ENCODE measurements around the gene RAB34.

RAB34 gene

DNA sequence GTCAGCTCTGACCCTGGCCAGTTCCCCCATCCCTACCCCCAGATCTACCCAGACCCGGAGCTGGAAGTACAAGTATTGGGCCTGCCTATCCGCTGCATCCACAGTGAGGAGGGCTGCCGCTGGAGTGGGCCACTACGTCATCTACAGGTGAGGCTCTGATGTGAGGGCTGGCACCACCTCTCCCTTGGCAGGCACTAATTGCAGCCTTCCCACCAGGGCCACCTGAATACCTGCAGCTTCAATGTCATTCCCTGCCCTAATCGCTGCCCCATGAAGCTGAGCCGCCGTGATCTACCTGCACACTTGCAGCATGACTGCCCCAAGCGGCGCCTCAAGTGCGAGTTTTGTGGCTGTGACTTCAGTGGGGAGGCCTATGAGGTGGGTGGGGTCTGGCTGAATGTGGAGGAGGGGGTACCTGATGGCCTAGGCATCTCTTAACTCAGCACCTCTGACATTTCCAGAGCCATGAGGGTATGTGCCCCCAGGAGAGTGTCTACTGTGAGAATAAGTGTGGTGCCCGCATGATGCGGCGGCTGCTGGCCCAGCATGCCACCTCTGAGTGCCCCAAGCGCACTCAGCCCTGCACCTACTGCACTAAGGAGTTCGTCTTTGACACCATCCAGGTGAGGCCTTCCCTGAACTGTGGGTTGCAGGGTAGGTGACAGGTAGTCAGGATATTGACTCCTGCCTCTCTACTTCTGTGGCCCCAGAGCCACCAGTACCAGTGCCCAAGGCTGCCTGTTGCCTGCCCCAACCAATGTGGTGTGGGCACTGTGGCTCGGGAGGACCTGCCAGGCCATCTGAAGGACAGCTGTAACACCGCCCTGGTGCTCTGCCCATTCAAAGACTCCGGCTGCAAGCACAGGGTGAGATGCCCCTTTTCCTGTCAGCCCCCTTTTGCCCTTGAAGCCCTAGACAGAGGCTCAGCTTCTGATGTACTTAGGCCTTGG, 30.4 kb upstream of the RAB34 start:
- intact Hi-C loops (cut with DNase I): no loop called here
- peak in 2 of 42 donors; percentile 20 to 29 for DNase-seq

DNA sequence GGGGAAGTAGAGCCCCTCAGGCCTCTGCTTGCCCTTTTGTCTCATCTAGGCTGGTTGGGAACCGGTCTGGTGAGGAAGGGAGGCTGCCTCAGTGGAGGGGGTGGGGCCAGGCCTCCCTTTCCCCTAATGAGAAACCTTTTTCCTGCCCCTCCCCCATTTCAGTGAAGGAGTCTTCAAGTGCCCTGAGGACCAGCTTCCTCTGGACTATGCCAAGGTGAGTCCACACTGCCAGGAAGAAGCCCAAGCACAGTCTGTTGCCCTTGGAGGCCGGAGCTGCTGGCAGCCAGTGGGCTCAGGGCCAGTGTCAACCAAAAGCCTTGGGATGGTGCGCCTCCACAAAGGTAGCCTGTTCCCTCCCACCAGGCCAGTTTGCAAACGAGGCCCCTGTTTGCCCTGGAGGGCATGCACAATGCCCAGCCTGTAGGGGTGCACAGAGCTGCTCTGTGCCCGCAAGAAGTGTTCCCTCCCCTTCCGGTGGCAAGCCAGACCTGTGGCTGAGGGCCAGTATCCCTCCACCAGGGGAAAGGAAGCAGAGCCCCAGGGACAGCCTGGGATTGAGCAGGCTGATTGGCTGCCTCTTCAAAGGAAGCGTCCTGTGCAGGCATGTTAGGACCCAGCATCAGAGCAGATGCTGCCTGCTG, 29.5 kb upstream of the RAB34 start:
- intact Hi-C loops (cut with DNase I): no loop called here

DNA sequence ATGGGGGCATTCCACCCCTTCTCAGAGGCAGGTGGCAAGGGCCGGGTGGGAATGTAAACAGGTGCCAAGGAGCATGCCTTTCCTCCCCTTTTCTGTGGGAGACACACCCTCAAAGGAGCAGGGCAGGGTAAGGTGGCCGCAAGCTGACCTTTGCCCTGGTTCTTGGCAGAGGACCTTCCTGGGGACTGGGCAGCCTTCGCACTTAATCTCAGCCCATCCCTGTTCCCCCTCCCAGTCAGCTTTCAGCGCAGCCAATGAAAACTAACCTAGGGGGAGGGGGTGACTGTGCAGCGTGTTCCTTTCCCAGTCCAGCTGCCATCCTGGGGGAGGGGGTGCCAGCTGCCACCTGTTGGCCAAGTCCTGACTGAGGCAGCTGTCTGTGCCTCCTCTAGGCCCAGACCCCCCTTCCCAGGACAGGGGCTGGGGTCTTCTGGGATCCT, 29.0 kb upstream of the RAB34 start:
- intact Hi-C loops (cut with DNase I): no loop called here
- peak in 41 of 42 donors; percentile 28 to 88 (median 65) for DNase-seq

More for the DNA sequence above, 29.5 kb upstream of the RAB34 start:
- DNase-seq: peak in 38 of 42 donors; percentile 30 to 83 (median 70)

DNA sequence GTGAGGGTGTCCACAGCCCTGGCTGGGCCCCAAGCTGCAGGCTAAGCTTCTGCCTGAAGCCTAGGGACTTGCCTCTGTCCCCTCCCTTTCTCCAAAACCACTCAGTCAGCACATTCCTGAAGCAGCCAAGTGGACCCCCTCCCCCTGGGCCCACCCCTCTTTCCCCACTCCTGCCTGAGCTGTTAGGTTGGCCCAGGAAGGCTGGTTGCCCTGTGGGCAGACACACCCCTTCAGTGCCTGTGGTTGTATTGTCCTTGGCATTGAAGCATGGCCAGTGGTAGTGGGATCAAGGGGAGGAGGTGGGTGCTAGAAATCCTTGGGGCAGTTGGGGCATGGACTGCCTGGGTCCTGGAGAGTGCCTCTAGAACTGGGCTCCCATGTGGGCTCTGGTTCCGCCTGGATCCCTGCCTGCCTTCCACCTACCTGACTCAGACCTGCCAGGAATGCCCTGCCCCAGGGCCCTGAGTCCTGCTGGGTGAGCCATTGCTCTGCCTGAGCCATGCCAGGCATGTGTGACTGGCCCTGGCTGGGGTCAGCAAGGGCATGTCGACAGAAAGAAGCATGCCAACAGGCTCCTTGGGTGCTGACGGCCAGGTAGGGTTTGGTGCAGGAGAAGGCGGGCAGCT, 28.2 kb upstream of the RAB34 start:
- DNase-seq: peak in 1 of 42 donors; percentile 20
- intact Hi-C loops (cut with DNase I): loop anchor here (2.0 kb wide), 1 partner anchor 17 kb away; the partner anchor contains the start of gene NEK8

DNA sequence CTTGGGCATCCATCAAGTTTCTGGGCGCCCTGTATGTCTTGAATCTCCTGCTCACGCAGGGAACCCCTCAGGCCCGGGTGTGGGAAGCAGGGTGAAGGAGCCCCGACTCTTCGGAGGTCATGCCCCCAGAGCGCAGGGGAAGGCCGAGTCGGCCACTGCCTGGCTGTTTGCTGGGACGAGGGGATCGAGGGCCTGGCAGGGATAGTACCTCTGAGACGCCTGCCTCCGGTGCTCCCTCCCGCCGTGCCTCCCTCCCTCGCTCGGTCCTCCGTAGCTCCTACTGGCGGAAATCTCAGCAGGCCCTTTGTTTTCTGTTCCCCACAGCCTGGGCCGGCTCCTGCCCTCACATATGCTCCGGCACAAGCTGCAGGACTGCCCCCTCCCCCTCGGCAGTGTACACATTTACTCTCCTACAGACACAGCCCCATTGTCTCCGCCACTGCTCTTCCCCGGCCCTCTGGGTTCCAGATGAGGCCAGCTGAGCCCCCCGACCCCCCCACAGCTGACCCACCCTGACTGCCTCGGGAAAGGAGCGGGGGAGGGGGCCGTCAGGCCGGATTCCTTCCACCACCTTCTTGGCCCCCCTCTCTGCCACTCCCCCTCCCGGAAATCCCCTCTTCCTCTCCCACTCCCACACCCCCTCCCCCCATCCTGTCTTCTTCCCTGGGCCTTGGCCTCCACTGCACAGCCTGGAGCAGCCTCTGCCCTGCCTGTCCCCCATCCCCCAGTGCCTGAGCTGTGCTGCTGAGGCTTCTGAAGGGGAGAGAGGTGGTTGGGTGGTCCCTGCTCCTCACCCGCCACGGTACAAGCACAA, 27.5 kb upstream of the RAB34 start:
- peak; percentile 83 to 98 (median 94) for DNase-seq
- intact Hi-C loops (cut with DNase I): loop anchor here (2.0 kb wide), 1 partner anchor 16 kb away; the partner anchor contains the start of gene NEK8

DNA sequence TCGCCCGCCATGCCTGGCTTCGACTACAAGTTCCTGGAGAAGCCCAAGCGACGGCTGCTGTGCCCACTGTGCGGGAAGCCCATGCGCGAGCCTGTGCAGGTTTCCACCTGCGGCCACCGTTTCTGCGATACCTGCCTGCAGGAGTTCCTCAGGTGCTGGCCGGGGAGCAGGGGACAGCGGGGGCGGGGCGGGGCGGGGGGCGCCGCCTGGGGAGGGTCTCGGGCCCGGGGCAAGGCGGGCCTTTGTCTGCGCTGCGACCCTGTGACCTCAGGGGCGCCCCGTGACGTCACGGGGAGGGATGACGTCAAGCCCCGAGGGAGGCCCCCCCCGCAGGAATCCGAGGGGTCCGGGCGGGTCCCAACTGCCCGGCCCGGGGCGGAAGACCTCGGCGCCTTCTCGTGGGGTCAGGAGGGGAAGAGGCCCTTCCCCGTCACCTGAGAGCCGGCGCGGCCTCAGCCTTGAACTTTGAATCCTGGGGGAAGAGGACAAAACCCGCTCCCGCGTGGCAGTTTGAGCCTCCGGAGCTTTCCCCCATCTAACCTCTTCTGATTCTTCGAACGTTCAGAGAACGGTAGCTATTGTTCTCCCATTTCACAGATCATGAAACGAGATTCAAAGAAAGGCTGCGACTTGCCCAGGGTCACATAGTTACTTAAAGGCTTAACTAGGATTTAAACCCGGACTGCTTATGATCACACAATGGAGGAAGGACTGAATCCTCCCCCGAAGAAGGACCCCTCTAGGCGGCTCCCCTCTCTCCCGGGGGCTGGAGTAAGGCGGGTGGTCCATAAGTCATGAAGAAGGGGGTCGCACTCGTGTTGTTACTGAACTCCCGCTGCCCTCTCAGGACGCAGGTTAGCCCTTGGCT, 26.7 kb upstream of the RAB34 start:
- intact Hi-C loops (cut with DNase I): loop anchor here (2.0 kb wide), 1 partner anchor 16 kb away; the partner anchor contains the start of gene NEK8
- DNase-seq: peak in 25 of 42 donors; percentile 38 to 85 (median 60)

DNA sequence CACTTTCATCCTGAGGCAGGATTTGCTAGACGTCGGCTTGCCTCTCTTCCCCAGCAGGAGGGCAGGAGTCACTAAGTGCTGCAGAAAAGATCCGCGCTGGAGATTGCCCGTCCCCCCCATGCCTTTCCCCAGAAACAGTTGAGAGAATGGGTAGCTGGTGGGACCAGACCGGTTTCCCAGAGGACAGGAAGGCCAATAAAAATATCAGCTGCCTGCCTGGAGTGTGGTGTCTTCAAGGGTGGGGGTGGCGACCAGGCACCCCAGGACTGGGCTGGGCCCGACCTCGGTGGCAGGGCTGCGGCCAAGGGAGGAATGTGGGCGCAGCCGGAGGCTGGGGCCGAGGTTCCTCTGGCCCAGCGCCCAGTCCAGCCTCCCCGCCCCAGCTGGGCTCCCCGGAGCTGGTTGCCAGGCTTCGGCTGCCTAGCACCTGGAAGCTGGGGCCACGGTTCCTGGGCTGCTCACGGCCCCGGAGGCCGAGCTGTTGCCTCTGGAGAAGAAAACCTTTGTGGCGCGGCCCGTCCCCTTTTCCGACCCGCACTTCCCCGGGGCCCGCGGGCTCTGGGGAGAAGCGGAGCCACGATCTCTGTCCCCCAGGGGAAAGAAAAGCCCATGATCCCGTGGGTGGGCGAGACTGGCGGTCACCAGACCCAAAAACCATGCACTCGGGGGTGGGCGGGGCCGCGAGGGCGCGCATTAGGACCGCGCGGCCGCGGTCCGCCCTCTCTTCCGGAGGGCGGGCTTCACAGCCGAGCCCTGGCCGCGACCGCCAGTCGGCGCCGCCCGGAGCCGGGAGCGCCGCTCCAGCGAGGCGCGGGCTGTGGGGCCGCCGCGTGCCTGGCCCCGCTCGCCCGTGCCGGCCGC, 25.8 kb upstream of the RAB34 start, which contains the start of gene TRAF4:
Gene TRAF4, plus strand, starts transcription at position 769 of the 861 bp plus-strand sequence. CDS start 102 bp downstream, outside the sequence.
- intact Hi-C loops (cut with DNase I): loop anchor here (2.0 kb wide), 1 partner anchor 15 kb away; the partner anchor contains the start of gene NEK8
- peak in 39 of 42 donors; percentile 53 to 87 (median 76) for DNase-seq

DNA sequence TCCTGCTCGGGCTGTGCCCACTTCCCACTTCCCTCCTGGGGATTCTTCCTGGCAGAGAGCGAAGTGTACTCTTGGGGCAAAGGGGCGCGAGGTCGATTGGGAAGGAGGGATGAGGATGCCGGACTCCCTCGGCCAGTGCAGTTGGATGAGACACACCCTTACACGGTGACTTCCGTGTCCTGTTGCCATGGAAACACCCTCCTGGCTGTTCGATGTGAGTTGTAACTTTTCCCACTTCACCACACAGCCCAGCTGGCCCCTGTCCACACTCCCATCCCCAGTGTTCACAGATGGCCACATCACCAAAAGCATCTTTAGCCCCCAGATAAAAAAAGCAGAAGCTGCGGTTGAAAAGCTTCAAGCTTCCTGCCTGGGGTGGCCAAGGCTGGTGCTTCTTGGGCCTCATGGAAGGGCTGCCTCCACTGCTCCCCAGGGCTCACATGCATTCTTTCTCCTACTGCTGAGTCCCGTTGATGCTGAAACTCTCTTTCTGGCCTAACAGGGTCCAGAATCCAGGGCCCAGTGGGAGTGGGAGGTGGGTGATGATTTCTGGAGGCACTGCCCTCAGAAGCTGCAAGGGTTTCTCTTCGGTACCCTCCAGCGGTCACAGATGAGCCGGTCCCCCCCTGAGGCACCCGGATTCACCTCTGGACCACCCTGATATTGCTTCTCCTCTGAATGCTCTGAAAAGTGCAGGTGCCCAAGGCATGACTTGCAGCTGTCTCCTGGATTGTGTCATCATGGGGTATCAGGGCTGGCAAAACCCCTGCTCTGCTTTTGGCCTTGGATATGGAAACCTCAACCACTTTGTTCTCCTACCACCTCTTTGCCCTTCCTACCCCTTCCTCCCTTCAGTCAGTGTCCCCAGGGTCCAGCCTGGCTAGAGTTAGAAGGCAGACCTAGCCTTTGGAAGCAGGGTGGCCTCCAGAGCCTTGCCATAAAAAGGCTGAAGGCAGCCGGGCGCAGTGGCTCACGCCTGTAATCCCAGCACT, 24.0 kb upstream of the RAB34 start:
- peak in 1 of 42 donors; percentile 37 for DNase-seq
- intact Hi-C loops (cut with DNase I): no loop called here

DNA sequence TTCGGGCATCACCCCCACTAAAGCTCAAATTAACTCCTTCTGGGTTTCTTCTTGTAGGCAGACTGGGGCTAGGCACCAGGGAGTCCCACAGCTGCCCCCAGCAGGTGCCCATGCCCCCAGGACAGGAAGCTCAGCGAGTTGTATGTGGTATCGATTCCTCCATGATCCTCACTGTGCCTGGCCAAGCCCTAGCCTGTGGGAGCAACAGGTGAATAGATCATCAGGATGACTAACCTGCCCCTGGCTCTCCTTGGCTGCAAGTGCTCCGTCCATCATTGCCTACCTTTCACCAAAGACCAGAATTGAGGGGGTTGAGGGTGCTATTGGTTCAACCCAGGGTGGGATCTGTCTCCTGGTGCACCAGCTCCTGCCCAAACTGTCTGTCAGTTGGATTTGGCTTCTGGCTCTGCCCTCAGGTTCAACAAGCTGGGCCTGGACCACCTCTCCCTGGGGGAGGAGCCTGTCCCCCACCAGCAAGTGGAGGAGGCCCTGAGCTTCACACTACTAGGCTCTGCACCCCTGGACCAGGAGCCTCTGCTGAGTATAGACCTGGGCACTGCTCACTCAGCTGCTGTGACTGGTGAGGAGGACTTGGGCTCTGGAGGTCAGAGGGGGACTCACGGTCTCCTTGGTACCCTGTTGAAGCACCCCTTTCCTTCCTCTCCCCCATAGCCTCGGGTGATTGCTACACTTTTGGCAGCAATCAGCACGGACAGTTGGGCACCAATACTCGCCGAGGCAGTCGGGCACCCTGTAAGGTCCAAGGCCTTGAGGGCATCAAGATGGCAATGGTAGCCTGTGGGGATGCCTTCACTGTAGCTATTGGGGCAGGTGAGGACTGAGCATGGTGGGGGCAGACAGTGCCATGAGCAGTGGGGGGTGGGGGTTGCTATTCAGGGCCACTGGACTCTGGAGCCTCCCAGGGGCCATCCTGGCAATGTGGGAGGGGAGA, 23.0 kb upstream of the RAB34 start:
- intact Hi-C loops (cut with DNase I): no loop called here
- DNase-seq: no peak

DNA sequence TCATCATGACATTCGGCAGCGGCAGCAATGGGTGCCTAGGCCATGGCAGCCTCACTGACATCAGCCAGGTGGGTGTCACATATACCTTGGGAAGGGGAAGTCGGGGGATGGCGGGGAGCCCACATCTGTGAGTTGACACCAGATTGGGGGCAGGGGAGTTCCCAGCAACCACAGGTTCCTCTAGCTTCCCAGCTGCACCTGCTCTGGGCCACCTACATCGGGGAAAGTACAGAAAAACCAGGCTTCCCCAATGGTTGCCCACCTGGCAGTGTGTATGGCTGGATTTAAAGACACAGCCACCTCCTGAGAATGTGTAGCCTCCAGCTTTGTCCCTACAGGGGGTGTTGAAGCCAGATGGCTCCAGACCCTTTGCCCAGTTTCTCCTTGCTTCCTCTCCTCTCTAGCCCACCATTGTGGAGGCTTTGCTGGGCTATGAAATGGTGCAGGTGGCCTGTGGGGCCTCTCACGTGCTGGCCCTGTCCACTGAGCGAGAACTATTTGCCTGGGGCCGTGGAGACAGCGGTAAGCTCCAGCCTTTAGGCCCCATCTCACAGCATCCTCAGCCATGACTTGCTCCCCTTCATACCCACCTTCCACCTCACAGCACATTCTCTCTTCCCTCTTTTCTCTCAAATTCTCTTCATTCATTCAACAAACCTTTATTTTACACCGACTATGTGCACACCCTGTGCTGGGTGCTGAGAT, 21.2 kb upstream of the RAB34 start:
- intact Hi-C loops (cut with DNase I): no loop called here
- no peak for DNase-seq

DNA sequence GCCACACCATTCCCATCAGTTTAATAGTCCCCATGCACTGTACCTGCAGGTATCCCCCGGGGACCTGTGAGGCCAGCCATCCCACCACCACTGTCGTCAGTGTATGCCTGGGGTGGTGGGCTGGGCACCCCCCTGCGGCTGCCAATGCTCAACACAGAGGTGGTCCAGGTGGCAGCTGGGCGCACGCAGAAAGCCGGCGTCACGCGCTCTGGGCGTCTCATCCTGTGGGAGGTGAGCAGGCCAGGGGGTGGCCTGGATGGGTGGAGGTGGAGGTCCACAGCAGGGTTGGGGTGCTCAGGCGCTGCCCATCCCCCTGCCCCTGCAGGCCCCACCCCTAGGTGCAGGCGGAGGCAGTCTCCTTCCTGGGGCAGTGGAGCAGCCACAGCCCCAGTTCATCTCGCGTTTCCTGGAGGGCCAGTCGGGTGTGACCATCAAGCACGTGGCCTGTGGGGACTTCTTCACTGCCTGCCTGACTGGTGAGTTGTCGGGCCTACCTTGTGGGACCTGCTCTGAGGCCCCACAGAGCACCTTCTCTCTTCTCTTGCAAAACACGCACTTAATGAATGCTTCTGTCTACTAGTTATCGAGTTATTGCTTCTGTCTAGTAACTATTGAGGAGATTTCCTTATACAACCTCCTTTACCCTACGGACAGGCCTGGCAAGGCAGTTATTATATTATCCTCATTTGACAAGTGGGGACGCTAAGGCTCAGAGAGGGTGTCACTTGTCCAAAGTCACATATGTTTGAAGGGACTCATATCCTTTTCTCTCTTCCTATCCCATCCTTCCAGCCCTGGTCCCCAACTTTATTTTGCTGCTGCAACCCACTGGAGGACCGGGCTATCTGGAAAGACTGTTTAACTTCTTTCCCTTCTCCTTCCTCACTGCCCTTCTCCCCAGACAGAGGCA, 20.4 kb upstream of the RAB34 start:
- intact Hi-C loops (cut with DNase I): no loop called here

DNA sequence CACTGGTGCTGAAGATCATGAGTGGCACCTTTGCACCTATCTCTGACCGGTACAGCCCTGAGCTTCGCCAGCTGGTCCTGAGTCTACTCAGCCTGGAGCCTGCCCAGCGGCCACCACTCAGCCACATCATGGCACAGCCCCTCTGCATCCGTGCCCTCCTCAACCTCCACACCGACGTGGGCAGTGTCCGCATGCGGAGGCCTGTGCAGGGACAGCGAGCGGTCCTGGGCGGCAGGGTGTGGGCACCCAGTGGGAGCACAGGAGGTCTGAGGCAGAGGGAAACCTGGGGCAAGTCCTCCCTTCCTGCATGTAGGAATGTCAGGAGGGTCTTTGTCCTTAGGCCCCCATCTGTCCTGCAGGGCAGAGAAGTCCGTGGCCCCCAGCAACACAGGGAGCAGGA, 19.6 kb upstream of the RAB34 start:
- no peak for DNase-seq
- intact Hi-C loops (cut with DNase I): no loop called here

More for the DNA sequence above, 20.4 kb upstream of the RAB34 start:
- DNase-seq: no peak
